Ectodermal cell (in vitro differentiated cells): ENCODE results near the gene DMD.

Experiments
- H3K27ac ChIP-seq: 2 replicates; pipeline ENCODE4 v1.7.0; 2013; ENCODE audit warnings: mild to moderate bottlenecking, low read depth, low read length; ENCODE audit not compliant: insufficient read depth, poor library complexity, severe bottlenecking
- H3K27me3 ChIP-seq: 2 replicates; pipeline ENCODE4 v1.7.0; 2013; ENCODE audit warnings: mild to moderate bottlenecking, low read length; ENCODE audit not compliant: insufficient read depth, control insufficient read depth, poor library complexity, severe bottlenecking
- H3K36me3 ChIP-seq: one replicate; pipeline ENCODE4 v1.7.0; 2013; ENCODE audit warnings: low read length; ENCODE audit not compliant: control insufficient read depth, insufficient read depth
- H3K4me1 ChIP-seq: one replicate; pipeline ENCODE4 v1.7.0; 2013; ENCODE audit warnings: low read length; ENCODE audit not compliant: control insufficient read depth, insufficient read depth
- H3K4me3 ChIP-seq: 2 replicates; pipeline ENCODE4 v1.7.0; 2013; ENCODE audit warnings: low read depth, low read length, control low read depth; ENCODE audit not compliant: insufficient read depth
- H3K9me3 ChIP-seq: 2 replicates; pipeline ENCODE4 v1.7.0; 2013; ENCODE audit warnings: mild to moderate bottlenecking, low read length, moderate library complexity; ENCODE audit not compliant: control insufficient read depth
- WGBS, 2 experiments: methylation state at CpG; one replicate each; pipeline ENCODE4 v1.1.7; 2013; ENCODE audit warnings: missing lambda C conversion rate in 2 of 2; 5-methylcytosine and 5-hydroxymethylcytosine counted together

Gene DMD

DNA sequence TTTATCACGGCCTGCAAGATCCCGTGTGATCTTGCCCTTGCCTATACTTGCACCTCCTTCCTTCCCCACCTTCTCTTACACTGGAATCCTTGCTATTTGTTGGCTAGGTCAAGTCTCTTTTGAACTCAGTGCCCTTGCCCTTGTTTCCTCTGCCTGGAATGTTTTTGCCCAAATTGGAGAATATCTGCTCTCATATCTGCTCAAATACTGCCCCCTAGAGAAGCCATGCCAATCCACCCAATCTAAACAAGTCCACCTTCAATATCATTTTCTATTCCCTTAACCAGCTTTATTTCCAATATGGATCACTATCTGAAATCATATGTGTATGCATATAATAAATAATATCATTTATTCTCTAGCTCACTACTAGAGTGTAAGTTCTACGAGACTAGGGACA, 1095.3 kb downstream of the DMD start:
- whole genome bisulfite sequencing, 2 experiments: 98 to 100% methylated on average over 2 of the region's 3 CpGs
- Histone ChIP-seq H3K4me3 (no peak overlapping the region), H3K27me3 (no peaks in the 10 kb centered on the region), H3K9me3 (no peaks in the 10 kb centered on the region), H3K36me3 (no peaks in the 10 kb centered on the region), H3K4me1 (no peaks in the 10 kb centered on the region), H3K27ac (no peak overlapping the region)

DNA sequence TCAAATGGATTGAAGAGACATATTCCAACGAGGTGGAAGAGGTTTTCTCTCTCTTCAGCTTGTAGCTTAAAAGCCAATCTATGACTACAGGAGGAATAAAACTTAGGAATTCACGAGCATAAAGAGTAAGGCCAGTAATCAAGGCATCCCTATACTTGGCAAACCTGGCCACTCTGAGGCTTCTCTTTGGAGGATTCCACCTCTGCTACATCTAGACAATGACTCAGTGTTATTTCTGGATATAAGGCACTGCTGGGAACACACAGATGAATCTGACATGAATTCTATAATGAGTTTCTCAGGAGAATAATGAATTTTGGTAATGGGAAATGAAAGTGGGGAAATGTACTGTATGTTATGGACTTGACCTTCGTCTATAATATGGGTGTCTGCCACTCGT, 1123.7 kb downstream of the DMD start:
- H3K4me1 ChIP-seq: no peaks in the 10 kb centered on the region
- no peaks in the 10 kb centered on the region for H3K9me3 ChIP-seq
- no peaks in the 10 kb centered on the region for H3K36me3 ChIP-seq
- H3K27ac ChIP-seq: no peak overlapping the region
- H3K4me3 ChIP-seq: no peak overlapping the region
- WGBS, 2 experiments: 76 to 83% methylated on average over 2 of the region's 4 CpGs
- no peaks in the 10 kb centered on the region for H3K27me3 ChIP-seq

DNA sequence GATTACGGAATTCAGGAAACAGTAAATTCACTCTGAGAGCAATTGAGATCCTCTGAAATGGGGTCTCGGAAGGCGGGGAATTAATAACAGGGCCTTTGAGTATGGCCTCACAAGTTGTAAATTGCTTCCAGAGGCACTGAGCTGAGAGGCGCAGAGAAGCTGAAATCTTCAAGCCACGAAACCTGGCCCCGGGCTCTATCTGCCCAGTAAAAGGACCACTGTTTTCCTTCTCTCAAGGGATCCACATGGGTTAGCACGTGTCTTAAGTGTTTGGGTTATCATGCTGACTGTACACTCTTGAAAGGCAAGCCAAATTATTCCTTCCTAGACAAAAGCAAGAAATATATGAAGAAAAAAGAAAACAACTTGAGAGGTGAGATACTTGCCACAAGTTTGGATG, 1126.6 kb downstream of the DMD start:
- H3K27ac ChIP-seq: no peak overlapping the region
- no peaks in the 10 kb centered on the region for H3K27me3 ChIP-seq
- H3K9me3 ChIP-seq: no peaks in the 10 kb centered on the region
- no peaks in the 10 kb centered on the region for H3K4me1 ChIP-seq
- no peaks in the 10 kb centered on the region for H3K36me3 ChIP-seq
- 91 to 94% methylated on average over 7 of the region's 7 CpGs for WGBS, 2 experiments
- no peak overlapping the region for H3K4me3 ChIP-seq

DNA sequence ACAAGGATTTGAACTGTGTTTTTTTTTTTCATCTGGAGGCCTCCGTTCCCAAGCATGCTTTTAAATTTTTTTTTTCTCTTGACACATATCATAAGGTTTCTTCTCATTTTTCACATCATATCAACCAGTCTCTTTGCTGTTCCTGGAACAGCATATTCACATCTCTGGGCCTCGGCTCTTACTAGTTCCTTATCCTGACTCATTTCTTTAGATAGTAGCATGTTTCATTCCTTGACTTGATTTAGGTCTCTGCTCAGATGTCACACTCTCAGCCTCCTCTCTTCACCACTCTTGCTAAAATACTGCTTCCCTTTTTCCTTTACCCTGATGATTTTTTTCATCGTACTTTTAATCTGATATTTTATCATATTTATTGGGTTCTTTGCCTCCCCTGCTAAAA, 1163.1 kb downstream of the DMD start:
- H3K27me3 ChIP-seq: no peaks in the 10 kb centered on the region
- WGBS, 2 experiments: 94 to 95% methylated on average over 2 of the region's 3 CpGs
- no peak overlapping the region for H3K27ac ChIP-seq
- no peaks in the 10 kb centered on the region for H3K36me3 ChIP-seq
- no peaks in the 10 kb centered on the region for H3K9me3 ChIP-seq
- no peaks in the 10 kb centered on the region for H3K4me1 ChIP-seq
- H3K4me3 ChIP-seq: no peak overlapping the region

DNA sequence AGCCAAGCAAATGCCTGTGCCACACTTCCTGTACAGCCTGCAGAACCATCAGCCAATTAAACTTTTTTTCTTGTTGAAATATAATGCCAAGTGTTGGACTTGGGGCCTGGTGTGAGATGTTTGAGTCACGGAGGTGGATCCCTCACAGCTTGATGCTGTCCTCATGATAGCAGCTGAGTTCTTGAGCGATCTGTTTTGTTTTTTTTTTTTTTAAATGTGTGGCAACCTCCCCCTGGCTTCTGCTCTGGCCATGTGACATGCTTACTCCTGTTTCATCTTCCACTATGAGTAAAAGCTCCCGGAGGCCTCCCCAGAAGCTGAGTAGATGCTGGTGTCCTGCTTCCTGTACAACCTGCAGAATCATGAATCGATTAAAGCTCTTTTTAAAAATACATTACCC, 1166.2 kb downstream of the DMD start:
- no peaks in the 10 kb centered on the region for H3K36me3 ChIP-seq
- WGBS, 2 experiments: 92 to 94% methylated on average over 4 of the region's 4 CpGs
- no peaks in the 10 kb centered on the region for H3K27me3 ChIP-seq
- no peak overlapping the region for H3K4me3 ChIP-seq
- H3K4me1 ChIP-seq: no peaks in the 10 kb centered on the region
- no peak overlapping the region for H3K27ac ChIP-seq
- no peaks in the 10 kb centered on the region for H3K9me3 ChIP-seq

DNA sequence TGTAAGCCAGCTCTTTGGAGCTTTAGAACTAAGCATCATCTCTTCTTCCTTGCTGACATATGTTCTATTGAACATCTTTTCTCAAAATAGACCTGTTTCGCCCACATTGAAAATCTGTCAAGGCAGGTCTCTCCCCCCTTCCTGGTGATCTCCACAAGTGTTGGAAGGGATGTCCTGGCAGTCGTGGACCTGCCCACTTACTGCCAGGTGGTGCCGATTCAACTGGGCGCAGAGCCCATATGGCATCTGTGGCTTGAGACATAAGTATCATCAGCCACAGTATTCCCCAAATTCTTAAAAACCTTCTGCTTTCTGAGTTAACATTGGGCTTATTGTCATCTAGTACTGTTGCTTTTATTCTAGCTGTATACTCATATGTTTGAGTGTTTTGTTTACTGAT, 1170.2 kb downstream of the DMD start:
- H3K27ac ChIP-seq: no peak overlapping the region
- no peaks in the 10 kb centered on the region for H3K27me3 ChIP-seq
- H3K4me3 ChIP-seq: no peak overlapping the region
- H3K9me3 ChIP-seq: no peaks in the 10 kb centered on the region
- no peaks in the 10 kb centered on the region for H3K36me3 ChIP-seq
- WGBS, 2 experiments: 74 to 95% methylated on average over 4 of the region's 4 CpGs
- H3K4me1 ChIP-seq: no peaks in the 10 kb centered on the region

DNA sequence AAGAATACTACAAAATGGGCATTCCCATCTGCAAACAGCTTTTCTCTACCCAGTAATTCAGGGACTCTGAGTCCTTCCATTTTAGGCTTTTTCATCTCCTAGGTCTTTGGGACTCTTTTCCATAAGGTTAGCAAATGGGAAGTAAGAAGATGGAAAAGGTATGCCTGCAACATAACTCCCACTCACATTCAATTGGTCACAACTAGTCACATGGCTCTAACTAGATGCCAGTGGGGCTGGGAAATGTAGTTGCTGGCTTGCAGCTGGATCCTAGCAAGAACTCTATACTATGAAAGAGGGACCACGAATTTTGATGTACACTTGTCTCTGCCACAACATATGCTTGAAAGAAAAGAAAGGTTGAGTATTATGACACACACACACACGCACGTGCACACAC, 1184.6 kb downstream of the DMD start:
- WGBS, 2 experiments: no CpG with 5 or more reads among the region's 3 CpGs

DNA sequence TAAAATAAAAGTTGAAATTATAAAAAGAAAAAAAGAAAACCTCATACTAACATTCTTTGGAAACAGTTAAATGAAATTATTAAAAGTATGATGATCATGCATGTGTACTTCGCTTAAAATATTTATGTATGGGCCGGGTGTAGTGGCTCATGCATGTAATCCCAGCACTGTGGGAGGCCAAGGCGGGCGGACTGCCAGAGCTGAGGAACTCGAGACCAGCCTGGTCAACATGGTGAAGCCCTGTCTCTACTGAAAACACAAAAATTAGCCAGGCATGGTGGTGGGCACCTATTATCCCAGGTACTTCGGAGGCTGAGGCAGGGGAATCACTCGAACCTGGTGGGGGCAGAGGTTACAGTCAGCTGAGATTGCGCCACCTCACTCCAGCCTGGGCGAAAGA, 1187.3 kb downstream of the DMD start:
- no peaks in the 10 kb centered on the region for H3K4me1 ChIP-seq
- no peaks in the 10 kb centered on the region for H3K27me3 ChIP-seq
- H3K9me3 ChIP-seq: no peaks in the 10 kb centered on the region
- H3K4me3 ChIP-seq: no peak overlapping the region
- H3K36me3 ChIP-seq: no peaks in the 10 kb centered on the region
- no peak overlapping the region for H3K27ac ChIP-seq
- WGBS, 2 experiments: 92% methylated on average over 5 to 7 of the region's 9 CpGs

More for the DNA sequence above, 1184.6 kb downstream of the DMD start:
- Histone ChIP-seq H3K4me1 (no peaks in the 10 kb centered on the region), H3K36me3 (no peaks in the 10 kb centered on the region), H3K4me3 (no peak overlapping the region), H3K27ac (no peak overlapping the region), H3K9me3 (no peaks in the 10 kb centered on the region), H3K27me3 (no peaks in the 10 kb centered on the region)

DNA sequence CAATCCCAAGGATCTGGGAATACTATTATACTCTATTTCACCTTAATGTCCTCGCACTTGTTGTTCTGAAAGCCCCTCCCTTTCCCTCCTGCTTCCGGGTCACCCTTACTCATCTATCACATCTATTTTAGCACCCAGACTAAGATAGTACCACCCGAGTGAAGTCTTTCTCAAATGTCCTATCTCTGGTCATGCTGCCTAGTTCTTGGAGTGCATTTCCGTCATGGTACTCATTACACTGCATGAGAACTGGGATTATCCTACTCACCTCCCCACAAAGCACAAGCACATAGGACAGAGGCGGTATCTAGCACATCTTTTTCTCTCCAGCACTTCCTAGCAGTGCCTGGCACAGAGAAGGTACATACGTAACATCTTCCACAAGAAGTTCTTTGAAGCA, 1195.2 kb downstream of the DMD start:
- WGBS, 2 experiments: 94 to 96% methylated on average over 6 of the region's 6 CpGs
- Histone ChIP-seq H3K4me1 (no peaks in the 10 kb centered on the region), H3K36me3 (no peaks in the 10 kb centered on the region), H3K4me3 (no peak overlapping the region), H3K9me3 (no peaks in the 10 kb centered on the region), H3K27me3 (no peaks in the 10 kb centered on the region), H3K27ac (no peak overlapping the region)

DNA sequence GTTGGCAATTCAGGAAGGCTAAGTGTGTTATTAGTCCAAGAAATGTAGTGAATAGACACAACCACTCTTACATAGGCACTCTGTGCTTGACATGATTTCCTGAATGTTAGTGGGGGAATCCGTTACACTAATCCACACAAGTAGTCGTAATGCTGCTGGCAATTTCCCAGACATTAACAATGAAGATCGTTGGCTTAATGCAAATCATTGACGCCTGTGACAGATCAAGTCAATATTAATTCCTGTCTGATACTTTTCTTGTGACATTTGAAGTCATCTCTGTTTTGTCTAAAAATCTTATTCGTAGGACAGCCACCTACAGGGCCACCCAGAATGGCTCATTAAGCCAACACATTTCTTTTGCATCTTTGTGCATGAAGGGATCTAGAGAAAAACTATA, 1200.4 kb downstream of the DMD start:
- Histone ChIP-seq H3K36me3 (no peaks in the 10 kb centered on the region), H3K27ac (no peak overlapping the region), H3K27me3 (no peaks in the 10 kb centered on the region), H3K4me1 (no peaks in the 10 kb centered on the region), H3K4me3 (no peak overlapping the region), H3K9me3 (no peaks in the 10 kb centered on the region)
- 93% methylated on average over 4 to 5 of the region's 5 CpGs for WGBS, 2 experiments

DNA sequence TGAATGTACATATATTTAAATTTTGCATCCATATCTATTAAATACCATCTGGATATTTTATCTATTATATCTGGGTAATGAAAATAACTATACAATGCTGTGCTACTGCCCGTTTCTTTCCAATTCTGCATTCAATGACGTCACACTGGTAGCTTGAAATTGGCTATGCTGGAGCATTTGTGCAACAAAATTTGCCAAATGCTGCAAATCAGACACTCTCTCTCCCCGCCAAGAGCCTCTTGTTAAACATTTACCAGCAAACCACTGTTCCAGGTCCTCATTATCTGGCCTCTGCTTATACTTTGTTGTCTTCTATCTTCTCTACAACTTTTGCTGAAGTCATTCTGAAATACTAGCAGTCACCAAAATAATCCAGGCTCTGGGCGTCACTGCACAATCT, 1201.1 kb downstream of the DMD start:
- 93% methylated on average over 4 of the region's 4 CpGs for WGBS, 2 experiments
- no peaks in the 10 kb centered on the region for H3K4me1 ChIP-seq
- no peak overlapping the region for H3K27ac ChIP-seq
- H3K36me3 ChIP-seq: no peaks in the 10 kb centered on the region
- H3K4me3 ChIP-seq: no peak overlapping the region
- no peaks in the 10 kb centered on the region for H3K9me3 ChIP-seq
- H3K27me3 ChIP-seq: no peaks in the 10 kb centered on the region
